CD4-positive, alpha-beta memory T cell (primary cell): Measurements from ENCODE around the gene SELENOS. TPM values are rescaled to one million over a fixed set of nuclear protein-coding genes. Genes with fewer than 3 reads are reported as not detected.
A peak's percentile ranks its signal among the peaks of the same experiment; 100 is the strongest.

Source experiments
- CTCF ChIA-PET: fragments of 350-600 bp; sonication (Branson Sonifier 250); formaldehyde crosslinking; loops from one replicate; lab custom pipeline; 2021; ENCODE audit warnings: inconsistent platforms; ENCODE audit not compliant: partially characterized antibody; lab: Charles Lee
- POLR2A ChIA-PET: fragments of 350-600 bp; sonication (Branson Sonifier 250); formaldehyde crosslinking; loops from one replicate; lab custom pipeline; 2021; ENCODE audit not compliant: partially characterized antibody; lab: Charles Lee
- DNase-seq, 5 donors: peaks; one replicate each; pipeline versions ENCODE4 v3.0.0 to v3.0.0-alpha.2; 2020 to 2022; ENCODE audit warnings: mixed read lengths in 1 of 5
- H3K27ac ChIP-seq: one replicate; pipeline ENCODE4 v1.7.0; 2013; ENCODE audit warnings: low read depth, low read length
- H3K27me3 ChIP-seq: 2 replicates; pipeline ENCODE4 v1.7.0; 2013; ENCODE audit warnings: mild to moderate bottlenecking, low read length, moderate library complexity; ENCODE audit not compliant: insufficient read depth
- H3K36me3 ChIP-seq: 2 replicates; pipeline ENCODE4 v1.7.0; 2013; ENCODE audit warnings: mild to moderate bottlenecking, low read length, moderate library complexity; ENCODE audit not compliant: insufficient read depth
- H3K4me1 ChIP-seq: 2 replicates; pipeline ENCODE4 v1.7.0; 2013; ENCODE audit warnings: mild to moderate bottlenecking, low read length, moderate library complexity; ENCODE audit not compliant: insufficient read depth
- H3K4me3 ChIP-seq, 2 donors: one replicate each; pipeline ENCODE4 v1.7.0; 2013; ENCODE audit warnings: low read length in 2 of 2, mild to moderate bottlenecking in 1 of 2
- H3K9me3 ChIP-seq, 2 donors: one replicate each; pipeline ENCODE4 v1.7.0; 2013; ENCODE audit warnings: low read length in 2 of 2, control low read depth in 1 of 2; ENCODE audit not compliant: control insufficient read depth in 1 of 2
- H3K27ac Mint-ChIP-seq, 7 donors: one replicate each; pipeline ENCODE4 v1.8.0; 2020 to 2021; ENCODE audit warnings: mixed read lengths in 7 of 7, mild to moderate bottlenecking in 6 of 7, inconsistent platforms in 3 of 7, moderate library complexity in 3 of 7
- H3K27me3 Mint-ChIP-seq, 2 donors: one replicate each; pipeline ENCODE4 v1.8.0; 2020 to 2021; ENCODE audit warnings: mixed read lengths in 2 of 2
- H3K36me3 Mint-ChIP-seq, 2 donors: one replicate each; pipeline ENCODE4 v1.8.0; 2020 to 2021; ENCODE audit warnings: mixed read lengths in 2 of 2, inconsistent platforms in 1 of 2, mild to moderate bottlenecking in 1 of 2
- H3K4me1 Mint-ChIP-seq, 4 donors: one replicate each; pipeline ENCODE4 v1.8.0; 2020 to 2021; ENCODE audit warnings: mixed read lengths in 4 of 4, mild to moderate bottlenecking in 1 of 4
- H3K4me3 Mint-ChIP-seq, 8 donors: one replicate each; pipeline ENCODE4 v1.8.0; 2020 to 2021; ENCODE audit warnings: mixed read lengths in 8 of 8, mild to moderate bottlenecking in 7 of 8, moderate library complexity in 6 of 8, inconsistent platforms in 3 of 8
- H3K9me3 Mint-ChIP-seq, 8 donors: one replicate each; pipeline ENCODE4 v1.8.0; 2020 to 2021; ENCODE audit warnings: mixed read lengths in 8 of 8, mild to moderate bottlenecking in 5 of 8, inconsistent platforms in 3 of 8, moderate library complexity in 1 of 8
- intact Hi-C: fragments of 100-400 bp; cut with micrococcal nuclease; formaldehyde crosslinking; loops from one replicate; pipeline ENCODE4 v1.15.1; 2023
- polyA plus RNA-seq, 2 donors: library from polyadenylated mRNA; unstranded; fragments of 300-500 nt; fragmentation: Illumina TruSeq; gene quantifications; one replicate each; pipeline ENCODE4 v1.2.3, GENCODE V29; 2021
- total RNA-seq, 2 experiments: library from RNA; stranded (reverse); gene quantifications; one replicate each; pipeline ENCODE4 v1.2.3, GENCODE V29; 2021

SELENOS gene
- total and polyA plus RNA-seq, 4 experiments from 2014 or later: 49.1 to 112 (median 61.8) TPM

GRCh38 chr15:101316529-101316928 lies 39.2 kb upstream of the SELENOS start:
- Mint-ChIP-seq H3K4me1 (peaks cover 6 to 14% (median 10%) of the 10 kb centered on the region in 4 donors), H3K27ac (no peak overlapping the region), H3K27me3 (peaks cover 2 to 3% of the 10 kb centered on the region in 2 donors), H3K36me3 (no peaks in the 10 kb centered on the region), H3K9me3 (no peaks in the 10 kb centered on the region), H3K4me3 (no peak overlapping the region)
- no peaks in the 10 kb centered on the region for H3K9me3 ChIP-seq
- peaks cover 11% of the 10 kb centered on the region for H3K4me1 ChIP-seq
- no peaks in the 10 kb centered on the region for H3K36me3 ChIP-seq
- no peak overlapping the region for H3K27ac ChIP-seq
- POLR2A ChIA-PET: no interaction called here
- no peak for DNase-seq
- H3K4me3 ChIP-seq: no peak overlapping the region
- intact Hi-C loops: no loop called here
- no peaks in the 10 kb centered on the region for H3K27me3 ChIP-seq
- CTCF ChIA-PET: interaction anchor here (1.1 to 5.2 kb wide), 4 partner anchors 12 to 28 kb away, joined by 3 to 23 read pairs (median 4); no protein-coding TSS in a partner anchor

- no peaks in the 10 kb centered on the region for H3K9me3 Mint-ChIP-seq
- H3K36me3 ChIP-seq: no peaks in the 10 kb centered on the region
- no peak overlapping the region for H3K27ac Mint-ChIP-seq
- no peaks in the 10 kb centered on the region for H3K36me3 Mint-ChIP-seq
- POLR2A ChIA-PET: no interaction called here
- H3K4me3 ChIP-seq: no peak overlapping the region
- H3K27me3 ChIP-seq: no peaks in the 10 kb centered on the region
- peaks cover 6% of the 10 kb centered on the region for H3K4me1 ChIP-seq
- no peak for DNase-seq
- peaks cover 2% of the 10 kb centered on the region in 2 donors for H3K27me3 Mint-ChIP-seq
- H3K4me1 Mint-ChIP-seq: peaks cover 5 to 7% (median 6%) of the 10 kb centered on the region in 4 donors
- H3K27ac ChIP-seq: no peak overlapping the region
- no peak overlapping the region for H3K4me3 Mint-ChIP-seq
- intact Hi-C loops: no loop called here
- H3K9me3 ChIP-seq: no peaks in the 10 kb centered on the region
- CTCF ChIA-PET: interaction anchor here (0.7 to 1.7 kb wide), 3 partner anchors 10 to 16 kb away, joined by 3 to 4 read pairs (median 3); no protein-coding TSS in a partner anchor
Observed at GRCh38 chr15:101315736-101316135, 38.5 kb upstream of the SELENOS start.

- intact Hi-C loops: no loop called here
- Mint-ChIP-seq H3K4me1 (no peaks in the 10 kb centered on the region), H3K36me3 (no peaks in the 10 kb centered on the region), H3K27ac (no peak overlapping the region), H3K27me3 (peaks cover 2 to 4% of the 10 kb centered on the region in 2 donors), H3K9me3 (no peaks in the 10 kb centered on the region), H3K4me3 (no peak overlapping the region)
- no peaks in the 10 kb centered on the region for H3K27me3 ChIP-seq
- no peaks in the 10 kb centered on the region for H3K4me1 ChIP-seq
- ChIA-PET CTCF (interaction anchor here (0.7 to 1.0 kb wide), 2 partner anchors 9 to 14 kb away, joined by 3 read pairs; no protein-coding TSS in a partner anchor), POLR2A (no interaction called here)
- no peak overlapping the region for H3K27ac ChIP-seq
- H3K4me3 ChIP-seq: no peak overlapping the region
- H3K9me3 ChIP-seq: no peaks in the 10 kb centered on the region
- no peak for DNase-seq
- no peaks in the 10 kb centered on the region for H3K36me3 ChIP-seq
Observed at GRCh38 chr15:101314336-101315125, 37.2 kb upstream of the SELENOS start.

- ChIA-PET POLR2A (no interaction called here), CTCF (interaction anchor here (1.4 kb wide), 1 partner anchor 8 kb away, joined by 8 read pairs; no protein-coding TSS in a partner anchor)
- Mint-ChIP-seq H3K9me3 (no peaks in the 10 kb centered on the region), H3K4me3 (no peak overlapping the region), H3K27ac (no peak overlapping the region), H3K36me3 (no peaks in the 10 kb centered on the region), H3K27me3 (peaks cover 0 to 4% of the 10 kb centered on the region in 2 donors), H3K4me1 (no peaks in the 10 kb centered on the region)
- Histone ChIP-seq H3K27me3 (no peaks in the 10 kb centered on the region), H3K9me3 (no peaks in the 10 kb centered on the region), H3K4me1 (no peaks in the 10 kb centered on the region), H3K4me3 (no peak overlapping the region), H3K36me3 (no peaks in the 10 kb centered on the region), H3K27ac (no peak overlapping the region)
- DNase-seq: no peak
- intact Hi-C loops: no loop called here
Observed at GRCh38 chr15:101313041-101313761, 35.9 kb upstream of the SELENOS start.

GRCh38 chr15:101310508-101310907 lies 33.2 kb upstream of the SELENOS start:
- DNase-seq: no peak
- Mint-ChIP-seq H3K36me3 (no peaks in the 10 kb centered on the region), H3K27me3 (peaks cover 0 to 4% of the 10 kb centered on the region in 2 donors), H3K9me3 (no peaks in the 10 kb centered on the region), H3K4me1 (no peaks in the 10 kb centered on the region), H3K4me3 (no peak overlapping the region), H3K27ac (no peak overlapping the region)
- Histone ChIP-seq H3K27me3 (no peaks in the 10 kb centered on the region), H3K36me3 (no peaks in the 10 kb centered on the region), H3K9me3 (no peaks in the 10 kb centered on the region), H3K4me1 (no peaks in the 10 kb centered on the region), H3K4me3 (no peak overlapping the region), H3K27ac (no peak overlapping the region)
- intact Hi-C loops: no loop called here
- POLR2A ChIA-PET: no interaction called here
- CTCF ChIA-PET: no interaction called here

GRCh38 chr15:101310161-101310480 lies 32.8 kb upstream of the SELENOS start:
- Mint-ChIP-seq H3K27ac (no peak overlapping the region), H3K9me3 (no peaks in the 10 kb centered on the region), H3K4me1 (no peaks in the 10 kb centered on the region), H3K36me3 (no peaks in the 10 kb centered on the region), H3K27me3 (peaks cover 0 to 4% of the 10 kb centered on the region in 2 donors), H3K4me3 (no peak overlapping the region)
- intact Hi-C loops: no loop called here
- H3K27ac ChIP-seq: no peak overlapping the region
- H3K9me3 ChIP-seq: no peaks in the 10 kb centered on the region
- ChIA-PET POLR2A (no interaction called here), CTCF (no interaction called here)
- H3K36me3 ChIP-seq: no peaks in the 10 kb centered on the region
- no peak overlapping the region for H3K4me3 ChIP-seq
- DNase-seq: no peak
- no peaks in the 10 kb centered on the region for H3K27me3 ChIP-seq
- no peaks in the 10 kb centered on the region for H3K4me1 ChIP-seq

GRCh38 chr15:101309436-101310160 lies 32.3 kb upstream of the SELENOS start:
- H3K4me1 Mint-ChIP-seq: no peaks in the 10 kb centered on the region
- CTCF ChIA-PET: no interaction called here
- H3K36me3 Mint-ChIP-seq: no peaks in the 10 kb centered on the region
- H3K4me3 Mint-ChIP-seq: no peak overlapping the region
- peak overlapping the region in 1 of 7 donors; percentile 3 for H3K27ac Mint-ChIP-seq
- H3K9me3 Mint-ChIP-seq: no peaks in the 10 kb centered on the region
- Histone ChIP-seq H3K27ac (no peak overlapping the region), H3K9me3 (no peaks in the 10 kb centered on the region), H3K36me3 (no peaks in the 10 kb centered on the region), H3K27me3 (no peaks in the 10 kb centered on the region), H3K4me3 (no peak overlapping the region), H3K4me1 (no peaks in the 10 kb centered on the region)
- no peak for DNase-seq
- intact Hi-C loops: no loop called here
- POLR2A ChIA-PET: no interaction called here
- peaks cover 0 to 5% of the 10 kb centered on the region in 2 donors for H3K27me3 Mint-ChIP-seq
